NCI-H2227 (cell line): ENCODE data around the gene CHEK1.
A peak's percentile ranks its signal among the peaks of the same experiment; 100 is the strongest.
"Not testable (repeated sequence)": the region's sequence is repeated elsewhere in the genome, so short reads cannot be mapped to it uniquely, and the experiment has no call there.

ENCODE experiments used
- DNase-seq: peaks from one replicate; lab custom pipeline; 2025; ENCODE audit not compliant: unreplicated experiment; lab: John Stamatoyannopoulos, UW

Gene CHEK1

GRCh38 chr11:125624756-125625213 lies at the start of gene CHEK1:
TSS of gene CHEK1 (plus strand) at chr11:125625163. CDS start at chr11:125626769, 1,606 bp downstream.
- no peak for DNase-seq

- DNase-seq: not testable (repeated sequence)
Observed at GRCh38 chr11:125577181-125577580, 47.8 kb upstream of the CHEK1 start.

DNA sequence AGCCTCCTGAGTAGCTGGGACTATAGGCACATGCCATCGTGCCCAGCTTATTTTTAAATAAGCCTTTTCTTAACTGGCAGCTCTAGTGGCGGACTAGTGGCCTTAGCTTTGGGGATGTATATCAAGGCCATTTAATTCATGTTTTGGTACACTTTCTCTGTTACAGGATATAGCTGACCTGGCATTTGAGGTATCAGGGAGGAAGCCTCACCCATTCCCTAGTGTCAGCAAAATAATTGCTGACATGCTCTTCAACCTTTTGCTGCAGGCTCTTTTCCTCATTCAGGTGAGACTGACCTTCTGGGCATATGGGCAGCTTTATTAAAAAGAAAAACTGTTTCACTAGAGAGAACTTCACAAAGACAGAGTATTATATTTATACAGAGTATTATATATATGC lies 46.2 kb upstream of the CHEK1 start:
- no peak for DNase-seq

GRCh38 chr11:125579811-125580210 lies 45.2 kb upstream of the CHEK1 start:
- no peak for DNase-seq

GRCh38 chr11:125583496-125583895 lies 41.5 kb upstream of the CHEK1 start:
- DNase-seq: no peak

DNA sequence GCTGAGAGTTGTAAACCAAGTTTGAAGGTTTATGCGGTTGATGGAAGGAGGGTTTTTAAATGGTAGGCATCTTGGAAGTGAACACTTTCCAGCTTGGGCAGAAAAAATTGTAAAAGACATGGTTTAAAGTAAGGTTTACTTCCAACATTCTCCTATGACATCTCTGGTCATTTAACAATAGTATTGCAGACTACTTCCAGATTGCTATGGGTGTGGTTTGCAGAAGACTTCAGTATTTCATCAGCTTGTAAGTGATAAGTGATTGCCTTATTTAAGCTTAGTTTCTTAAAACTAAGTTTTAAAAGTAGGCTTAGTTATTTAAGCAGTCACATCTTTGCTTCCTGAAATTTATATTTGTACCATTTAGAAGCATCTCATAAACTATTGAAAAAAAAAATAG lies 39.5 kb upstream of the CHEK1 start:
- DNase-seq: no peak

DNA sequence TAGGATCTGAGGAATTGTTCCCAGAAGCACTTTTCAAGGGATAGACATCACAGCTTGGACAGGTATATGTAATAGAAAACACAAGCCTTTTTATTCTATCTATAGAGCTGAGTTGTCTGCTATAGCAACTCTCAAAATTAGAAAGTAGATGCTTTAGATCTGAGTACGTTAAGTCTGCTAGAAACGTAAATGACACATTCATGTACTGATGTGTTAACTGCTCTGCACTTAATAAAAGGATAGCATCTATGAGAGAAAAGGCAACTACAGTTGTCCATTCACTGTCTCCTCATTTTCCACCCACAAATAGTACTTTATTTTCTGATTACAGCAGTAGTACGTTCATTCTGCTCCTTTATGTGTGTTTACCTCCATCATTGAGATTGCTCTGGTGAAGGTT lies 38.3 kb upstream of the CHEK1 start:
- DNase-seq: no peak

DNA sequence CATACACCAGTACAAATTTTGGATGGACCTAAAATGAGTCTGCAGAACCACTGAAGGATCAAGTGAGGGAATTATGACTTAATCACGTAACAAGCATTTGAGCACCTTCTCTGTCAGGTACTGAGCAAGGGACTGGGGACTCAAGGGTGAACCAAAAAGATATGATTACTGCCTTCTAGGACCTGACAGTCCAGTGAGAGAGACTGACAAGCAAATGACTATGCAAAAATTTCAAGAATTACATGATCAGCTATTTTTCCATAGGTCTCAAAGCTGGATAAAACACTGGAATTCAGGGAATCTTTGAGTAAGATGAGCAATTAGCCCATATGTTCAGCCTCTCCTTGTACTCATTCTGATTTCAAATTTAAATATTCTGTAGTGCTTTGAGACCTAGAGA lies 37.5 kb upstream of the CHEK1 start:
- no peak for DNase-seq

DNA sequence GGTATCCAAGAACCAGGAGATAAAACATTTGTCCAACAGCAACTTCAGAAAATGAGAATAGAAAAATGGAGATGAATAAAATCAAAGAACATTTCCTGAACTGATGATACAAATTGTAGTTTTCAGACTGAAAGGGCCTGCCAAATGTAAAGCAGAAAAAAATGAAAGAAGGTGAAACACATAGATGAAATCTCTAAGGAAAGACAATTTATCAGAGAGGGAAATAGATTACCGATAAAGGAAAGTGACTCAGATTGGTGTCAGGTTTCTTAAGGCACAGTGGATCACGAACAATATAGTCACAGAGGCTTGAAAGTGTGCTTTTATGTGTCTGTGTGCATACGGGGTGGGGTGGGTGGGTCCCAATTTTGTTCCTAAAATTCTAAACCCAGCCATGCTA lies 36.5 kb upstream of the CHEK1 start:
- DNase-seq: no peak

- peak; percentile 48 for DNase-seq
Observed at GRCh38 chr11:125591649-125592304, 33.2 kb upstream of the CHEK1 start.

DNA sequence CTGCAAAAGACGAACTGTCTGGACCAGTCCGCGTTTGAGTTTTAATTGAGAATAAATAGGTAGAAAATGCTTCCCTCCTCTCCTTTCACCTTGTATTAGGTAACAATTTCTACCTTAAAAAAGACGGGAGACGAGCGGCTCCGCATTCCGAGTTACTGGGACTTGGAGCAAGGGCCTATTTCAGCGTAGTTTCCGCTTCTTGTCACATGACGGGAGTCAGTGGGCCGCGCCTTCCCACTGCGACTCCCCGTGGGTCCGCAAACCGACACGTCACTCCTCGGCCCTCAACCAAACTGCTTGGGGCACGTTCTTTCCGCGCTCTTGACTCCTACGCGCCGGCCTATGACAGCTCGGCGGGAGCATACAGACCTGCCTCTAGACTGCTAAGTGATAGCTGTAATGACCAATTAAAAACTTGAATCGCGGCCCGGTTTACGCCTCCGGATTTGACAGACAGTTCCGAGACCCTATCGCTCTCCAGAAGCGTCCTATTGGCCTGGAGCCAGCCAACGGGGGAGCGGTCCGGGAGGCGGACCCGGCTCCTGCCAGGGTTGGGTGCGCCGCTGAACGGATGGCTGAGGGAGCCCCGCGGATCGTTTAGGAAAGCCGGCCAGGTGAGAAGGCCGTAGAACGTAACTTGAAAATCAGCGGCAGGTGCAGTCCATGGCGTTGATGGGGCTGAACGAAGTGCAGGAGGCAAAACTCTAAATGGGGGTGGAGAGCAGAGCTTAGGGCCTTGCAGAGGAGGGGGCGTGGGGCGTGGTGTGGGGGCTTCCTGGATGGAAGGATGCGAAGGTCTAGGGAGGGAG lies 32.5 kb upstream of the CHEK1 start, which contains the start of gene STT3A:
TSS of gene STT3A (plus strand) at position 548 of the 809 bp plus-strand sequence. CDS start 3,064 bp downstream, outside the sequence.
- DNase-seq: peak; percentile 98

DNA sequence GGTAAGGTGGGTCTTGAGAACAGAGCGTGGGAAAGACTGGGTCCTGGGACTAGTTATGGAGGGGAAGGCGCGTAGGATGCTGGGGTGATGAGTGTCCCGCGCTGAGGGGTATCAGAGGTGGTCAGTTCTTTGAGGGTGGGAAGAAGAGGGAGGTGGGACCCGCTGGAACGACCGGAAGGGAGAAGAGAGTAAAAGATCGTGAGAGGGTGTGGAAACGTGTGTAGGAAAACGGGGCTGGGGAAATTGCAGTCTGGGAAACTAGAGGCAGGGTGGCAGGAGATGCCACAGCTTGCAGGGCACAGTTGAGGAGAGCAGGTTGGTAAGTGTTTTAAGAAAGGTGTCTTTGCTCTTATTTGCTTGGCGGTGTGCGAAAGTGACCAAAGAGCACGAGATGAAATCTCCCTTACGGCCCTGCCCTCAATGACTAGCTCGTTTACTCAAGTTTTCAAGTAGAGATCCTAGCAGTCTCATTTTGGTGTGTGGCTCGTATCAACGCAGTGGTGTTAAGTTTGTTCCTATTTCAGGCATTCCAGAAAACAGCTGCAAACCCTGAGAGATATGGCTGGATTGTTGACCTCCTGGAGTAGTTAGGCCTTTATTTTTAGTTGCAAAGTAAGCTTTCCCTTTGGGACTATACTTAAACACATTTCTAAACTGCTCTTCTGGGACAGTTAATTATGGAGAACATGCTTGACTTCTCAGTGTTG lies 31.7 kb upstream of the CHEK1 start:
- DNase-seq: peak; percentile 57

DNA sequence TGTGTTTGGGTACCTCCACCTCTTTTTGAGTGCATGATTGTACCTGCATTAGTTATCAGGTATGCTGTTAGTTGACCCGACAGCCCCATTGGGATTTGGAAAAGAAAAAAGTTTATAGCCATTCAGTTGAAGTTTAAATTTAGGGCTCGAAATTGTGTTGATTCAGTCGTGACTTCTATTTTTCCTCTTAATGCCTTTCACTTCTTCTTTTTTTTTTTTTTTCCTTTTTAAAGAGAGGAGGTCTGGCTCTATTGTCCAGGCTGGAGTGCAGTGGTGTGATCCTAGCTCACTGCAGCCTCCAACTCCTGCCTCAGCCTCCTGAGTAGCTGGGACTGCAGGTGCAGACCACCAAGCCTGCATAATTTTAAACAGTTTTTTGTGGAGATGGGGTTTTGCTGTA lies 30.0 kb upstream of the CHEK1 start:
- no peak for DNase-seq

GRCh38 chr11:125600663-125601062 lies 24.3 kb upstream of the CHEK1 start:
- DNase-seq: no peak

DNA sequence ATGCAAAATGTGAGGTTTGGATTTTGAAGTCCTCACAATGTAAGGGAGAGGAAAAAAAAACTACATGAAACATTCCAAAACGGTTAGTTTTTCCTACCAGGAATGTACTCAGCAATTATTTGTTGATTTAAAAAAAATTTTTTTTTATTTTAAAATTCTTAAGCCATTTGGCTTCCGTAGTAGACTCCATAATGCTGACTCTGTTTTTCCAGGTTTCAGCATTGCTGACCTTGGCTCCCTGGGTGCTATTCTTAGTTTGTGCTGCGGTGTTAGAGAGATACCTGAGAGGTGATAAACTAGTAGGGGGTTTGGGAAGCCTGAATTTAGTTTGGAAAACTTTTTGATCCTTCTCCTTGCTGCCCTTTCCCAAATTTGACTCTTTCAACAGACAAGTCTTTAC lies 21.8 kb upstream of the CHEK1 start:
- DNase-seq: no peak

GRCh38 chr11:125605417-125605816 lies 19.5 kb upstream of the CHEK1 start:
- no peak for DNase-seq

DNA sequence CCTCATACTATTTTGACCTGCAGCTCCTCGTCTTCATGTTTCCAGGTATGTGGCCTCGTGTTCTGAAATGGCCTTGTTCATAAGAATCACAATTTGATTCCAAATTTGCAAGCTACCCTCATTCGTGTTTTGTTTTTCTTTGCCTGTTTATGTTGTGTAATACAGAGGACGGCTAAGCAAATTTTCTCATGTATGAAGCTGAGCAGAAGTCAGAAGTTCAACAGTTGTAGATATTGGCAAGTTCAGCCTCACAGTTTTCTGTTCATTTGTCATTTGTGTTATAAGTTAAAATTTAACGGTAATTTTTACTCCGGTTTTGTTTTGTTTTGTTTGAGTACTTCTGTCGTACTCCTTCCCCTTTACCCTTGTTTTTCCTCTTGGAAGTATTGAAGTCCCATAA lies 15.4 kb upstream of the CHEK1 start:
- no peak for DNase-seq

DNA sequence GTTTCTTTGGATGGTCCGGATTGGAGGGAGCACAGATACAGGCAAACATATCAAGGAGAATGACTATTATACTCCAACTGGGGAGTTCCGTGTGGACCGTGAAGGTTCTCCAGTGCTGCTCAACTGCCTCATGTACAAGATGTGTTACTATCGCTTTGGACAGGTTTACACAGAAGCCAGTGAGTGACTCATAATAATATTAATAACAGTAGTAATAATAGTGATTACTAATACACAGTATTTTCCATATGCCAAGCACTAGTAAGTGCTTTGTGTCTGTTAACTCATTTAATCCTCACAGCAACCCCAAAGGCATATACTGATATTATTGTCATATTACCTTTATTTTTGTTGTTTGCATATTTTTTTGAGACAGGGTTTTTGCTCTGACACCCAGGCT lies 6.6 kb upstream of the CHEK1 start:
- DNase-seq: no peak

DNA sequence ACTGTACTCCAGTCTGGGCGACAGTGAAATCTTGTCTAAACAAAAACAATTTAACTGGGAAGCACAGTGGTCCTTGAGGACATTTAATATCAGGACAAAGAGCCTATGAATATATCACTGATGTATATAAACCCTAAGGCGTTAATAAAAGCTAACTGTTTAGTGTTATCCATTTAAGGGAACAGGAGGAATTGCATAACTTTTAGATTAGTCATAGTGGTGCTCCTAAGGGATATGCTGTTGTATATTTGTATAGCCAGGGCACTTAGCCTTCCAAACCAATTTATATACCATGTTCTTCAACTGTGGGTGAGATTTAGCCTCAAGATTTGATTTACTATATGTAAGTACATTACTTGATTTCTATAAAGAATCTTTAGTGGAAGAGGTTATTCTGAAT lies 3.0 kb upstream of the CHEK1 start:
- no peak for DNase-seq

DNA sequence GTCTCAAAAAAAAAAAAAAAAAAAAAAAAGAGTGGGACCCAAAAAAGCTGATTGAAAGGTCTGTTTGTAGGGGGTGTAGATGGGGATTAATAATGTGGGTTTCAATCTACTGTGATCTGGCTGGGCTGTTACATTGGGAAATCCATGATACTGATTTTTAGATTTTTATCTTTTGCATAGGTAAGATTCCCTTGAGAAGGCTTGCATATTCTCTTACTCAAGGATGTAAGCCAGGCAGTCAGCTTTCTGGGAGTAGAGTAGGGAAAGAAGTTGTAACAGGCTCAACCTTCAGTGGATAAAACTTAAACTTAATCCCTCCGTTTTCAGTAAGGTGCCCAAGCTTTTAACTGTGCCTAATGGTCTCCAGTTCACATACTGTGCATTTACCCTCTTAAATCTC lies 1.9 kb upstream of the CHEK1 start:
- no peak for DNase-seq

DNA sequence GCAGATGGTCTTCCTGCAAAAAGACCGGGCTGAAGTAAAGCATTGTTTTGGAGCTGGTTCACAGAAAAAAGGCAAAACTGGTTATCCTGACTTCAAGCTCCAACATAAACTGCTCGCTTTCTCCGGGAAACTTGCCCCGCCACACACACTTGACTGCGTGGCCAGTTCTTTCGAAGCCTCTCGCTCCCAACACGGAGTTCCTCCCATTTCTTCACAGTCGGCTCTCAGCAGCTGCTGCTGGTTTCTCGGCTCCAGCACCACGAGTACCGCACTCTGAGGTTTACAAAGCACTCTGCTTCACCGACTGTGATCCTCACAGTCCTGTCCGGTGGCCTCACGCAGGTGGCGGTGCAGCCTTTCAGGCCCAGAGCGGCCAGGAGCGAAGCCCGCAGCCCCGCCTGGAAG lies 264 bp downstream of the CHEK1 start:
- no peak for DNase-seq
